Stimulated activated CD8-positive, alpha-beta memory T cell treated with anti-CD3 and anti-CD28 coated beads, Interleukin-15, amount 100 ng/mL, for 24 hours (primary cell): ENCODE results near the gene TIMD4.

Source experiments
- DNase-seq: peaks from one replicate; pipeline ENCODE4 v3.0.0-alpha.2; 2020; ENCODE audit warnings: low read depth

TIMD4 gene

GRCh38 chr5:156922207-156922792, 40.7 kb downstream of the TIMD4 start:
- DNase-seq, result no peak

- DNase-seq, result no peak
These were observed 42.1 kb downstream of the TIMD4 start for GRCh38 chr5:156920861-156921431.

DNA sequence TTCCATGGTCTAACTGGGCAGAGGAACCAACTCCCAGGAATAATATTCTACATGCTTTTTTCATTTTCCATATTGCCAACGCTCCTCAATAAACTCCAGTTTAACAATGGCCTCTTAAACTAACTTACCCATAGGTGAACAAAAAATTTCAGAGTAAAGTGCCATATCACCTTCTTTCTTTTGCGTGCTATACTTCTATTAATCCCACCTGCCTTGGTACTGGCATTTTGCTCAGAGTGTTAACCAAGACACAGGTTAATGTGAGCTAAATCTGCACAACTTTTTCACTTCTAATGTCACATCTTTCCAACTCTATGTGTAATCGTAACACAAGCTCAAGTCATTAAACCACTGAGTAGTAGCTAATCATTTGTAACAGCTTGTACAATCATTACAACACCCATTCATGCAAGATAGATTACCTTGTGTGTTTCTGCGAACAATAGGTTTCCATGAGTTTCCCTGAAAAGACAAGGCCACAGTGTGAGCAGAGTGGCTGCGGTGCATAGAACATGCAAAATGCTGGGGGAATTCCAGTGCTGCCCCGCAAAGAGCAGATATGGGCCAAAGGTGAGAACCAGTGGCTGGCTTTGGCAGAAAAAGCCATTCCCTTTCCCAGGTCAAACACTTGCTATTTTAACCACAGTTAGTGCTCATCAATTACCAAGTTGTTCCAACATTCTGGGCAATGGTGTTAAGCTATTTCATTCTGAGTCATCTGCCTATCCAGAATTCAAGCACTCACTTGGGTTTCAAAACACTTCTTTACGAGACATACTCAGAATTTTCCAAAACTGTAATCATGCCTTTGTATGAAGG, 42.8 kb downstream of the TIMD4 start:
- peak; percentile 13 for DNase-seq

DNA sequence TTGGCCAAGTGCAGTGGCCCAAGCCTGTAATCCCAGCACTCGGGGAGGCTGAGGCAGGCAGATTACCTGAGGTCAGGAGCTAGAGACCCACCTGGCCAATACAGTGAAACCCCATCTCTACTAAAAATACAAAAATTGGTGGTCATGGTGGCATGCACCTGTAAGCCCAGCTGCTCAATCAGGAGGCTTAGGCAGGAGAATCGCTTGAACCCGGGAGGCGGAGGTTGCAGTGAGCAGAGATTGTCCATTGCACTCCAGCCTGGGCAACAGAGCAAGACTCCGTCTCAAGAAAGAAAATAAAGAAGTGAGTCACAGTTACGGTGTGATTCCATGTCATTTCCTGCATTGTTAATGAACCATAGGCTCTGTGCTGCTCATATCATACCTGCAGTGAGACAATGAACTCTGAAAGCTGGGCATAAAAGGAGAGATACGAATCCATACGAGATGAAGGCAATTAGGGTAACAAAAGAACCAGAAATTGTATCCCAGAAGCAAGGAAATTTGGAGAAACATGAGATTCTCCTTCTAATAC, 44.6 kb downstream of the TIMD4 start:
- no peak for DNase-seq

DNA sequence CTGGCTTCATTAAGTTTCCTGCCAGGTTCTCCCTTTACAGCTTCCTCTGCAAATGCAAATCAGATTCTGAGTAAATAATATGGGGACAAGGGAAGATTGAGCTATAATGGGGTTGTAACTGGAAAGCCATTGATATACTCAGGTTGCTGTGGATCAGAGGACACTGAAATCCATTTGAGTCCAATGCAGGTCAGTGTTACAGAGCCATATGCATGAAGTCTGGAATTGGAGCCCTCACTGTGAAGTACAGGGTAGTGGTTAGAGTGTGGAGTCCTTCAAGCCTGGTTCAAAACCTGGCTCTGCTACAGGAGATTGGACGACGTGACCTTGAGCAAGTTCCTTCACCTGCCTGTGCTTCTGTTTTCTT, 48.7 kb downstream of the TIMD4 start:
- no peak for DNase-seq

DNA sequence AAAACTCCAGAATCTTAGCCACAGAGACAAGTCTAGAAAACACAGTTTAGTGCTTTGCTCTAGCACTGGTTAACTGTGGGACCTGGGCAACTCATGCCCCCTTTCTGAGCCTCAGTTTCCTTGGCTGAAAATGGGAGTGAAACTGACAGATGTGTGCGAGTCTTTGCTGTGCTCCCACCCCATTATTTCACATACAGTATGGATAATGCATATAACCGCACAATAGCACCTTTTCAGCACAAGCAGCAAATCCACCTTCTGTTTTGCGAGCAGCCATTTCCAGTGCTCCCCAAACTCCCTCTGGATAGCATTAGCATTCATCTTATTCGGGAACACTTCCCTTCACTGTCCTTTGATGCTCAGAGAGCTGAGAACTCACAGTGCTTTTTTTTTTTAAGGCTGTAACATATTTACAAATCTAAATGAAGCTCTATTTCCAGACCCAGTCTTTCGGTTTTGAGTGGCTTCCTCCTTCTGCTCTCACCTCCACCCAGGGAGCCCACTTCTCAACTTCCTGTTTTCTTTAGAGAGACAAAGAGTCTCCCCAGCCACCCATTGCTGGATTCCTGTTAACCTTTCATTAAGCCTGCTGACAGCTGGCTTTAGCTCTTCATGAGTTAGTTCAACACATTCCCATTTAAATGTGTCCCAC, 49.2 kb downstream of the TIMD4 start:
- no peak for DNase-seq

GRCh38 chr5:156913355-156913718, 49.7 kb downstream of the TIMD4 start:
- no peak for DNase-seq

DNA sequence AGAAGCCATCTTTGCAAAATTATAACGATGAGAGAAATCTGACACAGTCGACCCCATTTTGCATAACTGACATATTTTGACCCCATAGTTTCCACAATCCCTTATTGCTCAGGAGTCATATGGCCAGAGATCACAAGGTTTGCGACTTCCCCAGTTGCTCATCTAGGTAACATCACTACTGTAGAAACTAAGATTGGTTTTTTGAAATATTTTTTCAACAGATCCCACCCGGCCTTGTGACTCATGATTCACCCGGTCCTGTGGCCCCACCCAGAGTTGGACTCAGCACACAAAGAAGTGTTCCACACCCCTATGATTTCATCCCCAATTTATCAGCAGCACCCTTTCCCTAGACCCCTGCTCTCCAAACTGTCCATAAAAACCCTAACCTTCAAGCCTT, 50.2 kb downstream of the TIMD4 start:
- no peak for DNase-seq

DNA sequence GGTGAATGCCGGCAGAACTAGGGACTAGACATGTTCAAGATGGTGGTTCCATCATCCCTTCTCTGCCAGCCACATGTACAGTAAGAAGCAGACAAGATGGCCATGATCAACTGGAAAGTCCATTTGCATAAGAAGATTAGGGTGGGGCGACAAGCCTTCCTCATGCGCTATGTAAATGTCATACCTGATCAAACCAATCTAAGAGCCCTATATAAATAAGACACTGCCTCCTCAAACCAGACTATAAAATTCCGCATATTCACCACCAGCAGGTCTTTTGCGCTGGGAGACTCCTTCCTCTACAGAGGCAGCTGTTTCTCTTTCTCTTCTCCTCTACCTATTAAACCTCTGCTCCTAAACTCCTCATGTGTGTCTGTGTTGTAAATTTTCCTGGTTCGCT, 53.8 kb downstream of the TIMD4 start:
- DNase-seq, result no peak

DNA sequence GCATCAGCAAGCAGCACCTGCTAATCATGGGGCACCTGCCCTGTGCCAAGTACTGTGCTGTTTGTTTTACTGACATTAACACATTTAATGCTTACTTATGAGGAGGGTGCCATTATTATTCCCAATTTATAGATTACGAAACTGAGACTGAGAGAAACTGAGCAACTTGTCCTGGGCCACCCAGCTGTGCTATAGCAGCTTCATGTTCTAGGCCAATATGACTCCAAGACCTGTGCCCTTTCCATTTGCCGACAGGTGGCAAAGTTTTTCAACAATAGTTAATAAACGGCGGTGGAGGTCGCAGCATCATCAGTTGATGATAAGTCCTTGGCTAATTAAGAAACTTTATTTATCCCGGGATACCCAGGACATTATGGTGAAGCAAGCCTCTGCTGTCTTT, 55.4 kb downstream of the TIMD4 start:
- DNase-seq, result no peak

GRCh38 chr5:156906807-156907206, 56.2 kb downstream of the TIMD4 start:
- no peak for DNase-seq

GRCh38 chr5:156896546-156896945, 66.5 kb downstream of the TIMD4 start:
- DNase-seq, result no peak

DNA sequence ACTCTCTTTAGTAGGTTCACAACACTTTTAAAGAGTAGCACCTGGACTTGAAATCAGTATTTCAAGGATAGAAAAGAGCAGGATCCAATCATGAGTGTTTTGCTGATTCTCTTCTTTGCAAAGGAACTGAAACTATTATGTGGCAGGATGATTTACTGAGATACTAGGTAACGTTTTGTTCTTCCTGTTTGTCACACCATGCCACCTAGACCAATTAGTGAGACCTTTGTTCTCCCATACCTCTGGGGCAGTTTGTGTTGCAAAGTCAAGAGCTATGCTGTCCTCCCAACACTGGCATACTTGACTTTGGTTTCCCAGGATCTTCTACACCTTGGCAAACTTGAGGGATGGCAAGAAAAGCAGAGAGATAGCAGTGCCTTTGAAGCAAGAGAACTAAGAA, 69.5 kb downstream of the TIMD4 start:
- no peak for DNase-seq

GRCh38 chr5:156892864-156893263, 70.2 kb downstream of the TIMD4 start:
- DNase-seq, result no peak

DNA sequence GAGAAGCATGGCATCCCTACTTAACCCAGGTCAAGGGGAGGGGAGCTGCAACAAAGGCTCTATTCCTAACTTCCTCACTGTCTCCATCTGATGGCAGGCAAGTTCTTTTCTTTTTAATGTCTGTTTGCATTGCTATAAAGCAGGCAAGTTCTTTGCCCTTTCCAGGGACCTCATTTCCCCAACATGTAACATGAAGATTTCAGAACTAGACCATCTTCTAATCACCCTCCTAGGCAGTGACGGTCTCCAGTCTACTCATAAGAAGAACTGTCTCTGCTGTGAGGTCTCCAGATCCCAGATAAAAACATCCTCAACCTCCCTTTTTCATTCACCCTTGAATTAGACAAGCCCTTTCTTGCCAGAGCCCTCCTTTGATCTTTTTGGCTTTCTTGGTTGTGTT, 70.8 kb downstream of the TIMD4 start:
- DNase-seq, result no peak

- no peak for DNase-seq
These were observed 74.5 kb downstream of the TIMD4 start for GRCh38 chr5:156888520-156888919.

DNA sequence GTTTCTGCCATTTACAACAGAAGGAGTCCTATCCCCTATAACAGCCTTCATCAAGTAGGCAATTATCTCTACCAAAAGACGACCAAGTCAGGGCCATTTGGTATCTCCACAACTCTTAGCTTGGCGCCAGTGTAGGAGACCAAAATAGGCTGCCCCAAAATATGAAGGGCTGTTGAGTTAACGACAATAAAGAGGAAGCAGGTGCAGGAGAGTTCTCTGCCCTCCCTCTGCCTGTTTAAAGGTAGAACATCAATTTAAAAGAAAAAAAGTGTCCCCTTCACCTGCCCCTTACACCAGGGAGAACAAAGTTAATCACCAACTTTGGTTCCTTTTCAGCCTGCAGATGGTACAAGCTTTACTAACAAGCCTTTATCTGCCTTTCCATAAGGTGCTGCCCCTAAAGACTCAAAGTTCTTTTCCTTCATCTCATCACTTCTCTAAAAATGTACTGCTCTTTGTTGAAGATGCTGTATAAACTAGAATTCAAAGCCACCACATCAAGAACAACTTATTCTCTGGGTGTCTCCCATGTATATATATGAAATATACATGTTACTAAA, 79.6 kb downstream of the TIMD4 start:
- DNase-seq, result no peak

DNA sequence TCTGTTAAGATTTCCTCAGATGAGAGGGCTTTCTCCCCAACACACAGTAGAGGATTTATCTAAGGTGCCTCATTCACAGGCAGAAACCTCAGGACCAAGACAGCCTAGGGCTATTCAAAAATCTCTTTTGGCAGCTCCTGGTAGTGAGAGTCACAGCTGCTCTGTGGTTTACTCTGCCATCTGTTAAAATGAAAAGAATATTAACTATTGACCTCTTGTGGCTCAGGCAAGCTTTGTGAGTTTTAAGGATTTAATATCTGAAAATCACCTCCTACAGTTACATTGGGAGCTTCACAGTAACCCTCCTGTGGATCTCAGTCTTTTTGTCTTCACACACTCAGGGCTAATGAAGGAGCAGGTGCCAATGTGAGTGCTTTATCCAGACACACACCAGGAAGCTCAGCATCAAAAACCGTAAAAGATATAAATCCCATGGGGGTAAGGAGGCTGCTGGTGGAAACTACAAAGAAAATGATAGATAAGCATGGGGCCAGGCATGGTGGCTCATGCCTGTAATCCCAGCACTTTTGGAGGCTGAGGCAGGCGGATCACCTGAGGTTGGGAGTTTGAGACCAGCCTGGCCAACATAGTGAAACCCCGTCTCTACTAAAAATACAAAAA, 83.3 kb downstream of the TIMD4 start:
- DNase-seq, result no peak

GRCh38 chr5:156871212-156871611, 91.8 kb downstream of the TIMD4 start:
- no peak for DNase-seq

GRCh38 chr5:156870498-156870839, 92.6 kb downstream of the TIMD4 start:
- DNase-seq, result no peak
